ENCODE results near the gene CAMKMT. TPM values are rescaled to one million over a fixed set of nuclear protein-coding genes. Genes with fewer than 3 reads are reported as not detected.

CAMKMT gene
- total RNA-seq, 1 experiment from 2014 or later, result 12.5 TPM

GRCh38 chr2:44352510-44352909, 9.2 kb upstream of the CAMKMT start:
- H3K9me3 ChIP-seq (ENCODE audit: low read depth, low read length, poor library complexity, severe bottlenecking), result no peaks in the 10 kb centered on the region
- H3K27me3 ChIP-seq (replicated peaks; ENCODE audit: insufficient read depth, low read depth, low read length, poor library complexity), result no peaks in the 10 kb centered on the region
- H3K4me3 ChIP-seq (ENCODE audit: low read depth, low read length, poor library complexity, severe bottlenecking), result no peak overlapping the region
- no TSS peak for BruUV-seq (replicated peaks)
- H3K4me1 ChIP-seq (ENCODE audit: insufficient read depth, low read length, poor library complexity, severe bottlenecking), result no peaks in the 10 kb centered on the region
- POLR2A ChIA-PET (ENCODE audit: low non-redundant PET), result no interaction called here
- no peak for DNase-seq (ENCODE audit: low spot score)
- intact Hi-C loops (cut with micrococcal nuclease; ENCODE audit: unreplicated experiment), result no loop called here
- TF ChIP-seq EZH2 (IDR thresholded peaks at IDR 0.05; ENCODE audit: borderline replicate concordance, low read depth, low read length, poor library complexity, severe bottlenecking) (no peak), CTCF (conservative IDR thresholded peaks at IDR 0.05; ENCODE audit: low read depth, low read length) (no peak)
- CTCF ChIA-PET, result no interaction called here
- no peaks in the 10 kb centered on the region for H3K36me3 ChIP-seq (ENCODE audit: insufficient read depth, low read length, poor library complexity, severe bottlenecking)
- no peak overlapping the region for H3K27ac ChIP-seq (ENCODE audit: low read depth, low read length, poor library complexity, severe bottlenecking)

GRCh38 chr2:44354761-44355160, 7.0 kb upstream of the CAMKMT start:
- intact Hi-C loops (cut with micrococcal nuclease; ENCODE audit: unreplicated experiment), result no loop called here
- no peaks in the 10 kb centered on the region for H3K9me3 ChIP-seq (ENCODE audit: low read depth, low read length, poor library complexity, severe bottlenecking)
- H3K27ac ChIP-seq (ENCODE audit: low read depth, low read length, poor library complexity, severe bottlenecking), result no peak overlapping the region
- H3K27me3 ChIP-seq (replicated peaks; ENCODE audit: insufficient read depth, low read depth, low read length, poor library complexity), result no peaks in the 10 kb centered on the region
- no peaks in the 10 kb centered on the region for H3K36me3 ChIP-seq (ENCODE audit: insufficient read depth, low read length, poor library complexity, severe bottlenecking)
- TF ChIP-seq EZH2 (IDR thresholded peaks at IDR 0.05; ENCODE audit: borderline replicate concordance, low read depth, low read length, poor library complexity, severe bottlenecking) (no peak), CTCF (conservative IDR thresholded peaks at IDR 0.05; ENCODE audit: low read depth, low read length) (no peak)
- DNase-seq (ENCODE audit: low spot score), result no peak
- ChIA-PET CTCF (interaction anchor here (0.6 to 0.7 kb wide), 2 partner anchors 363 to 778 kb away, joined by 3 to 4 read pairs; no protein-coding TSS in a partner anchor), POLR2A (ENCODE audit: low non-redundant PET) (no interaction called here)
- H3K4me3 ChIP-seq (ENCODE audit: low read depth, low read length, poor library complexity, severe bottlenecking), result no peak overlapping the region
- peaks cover under 1% of the 10 kb centered on the region for H3K4me1 ChIP-seq (ENCODE audit: insufficient read depth, low read length, poor library complexity, severe bottlenecking)
- no TSS peak for BruUV-seq (replicated peaks)

- DNase-seq (ENCODE audit: low spot score), result no peak
These were observed 3.2 kb upstream of the CAMKMT start for GRCh38 chr2:44358503-44358902.

More at GRCh38 chr2:44358503-44358902, 3.2 kb upstream of the CAMKMT start:
- POLR2A ChIA-PET (ENCODE audit: low non-redundant PET), result no interaction called here
- Histone ChIP-seq H3K4me3 (ENCODE audit: low read depth, low read length, poor library complexity, severe bottlenecking) (no peak overlapping the region), H3K27me3 (replicated peaks; ENCODE audit: insufficient read depth, low read depth, low read length, poor library complexity) (no peaks in the 10 kb centered on the region), H3K36me3 (ENCODE audit: insufficient read depth, low read length, poor library complexity, severe bottlenecking) (no peaks in the 10 kb centered on the region), H3K27ac (ENCODE audit: low read depth, low read length, poor library complexity, severe bottlenecking) (no peak overlapping the region), H3K4me1 (ENCODE audit: insufficient read depth, low read length, poor library complexity, severe bottlenecking) (peaks cover 7% of the 10 kb centered on the region), H3K9me3 (ENCODE audit: low read depth, low read length, poor library complexity, severe bottlenecking) (no peaks in the 10 kb centered on the region)
- TF ChIP-seq CTCF (conservative IDR thresholded peaks at IDR 0.05; ENCODE audit: low read depth, low read length) (no peak), EZH2 (IDR thresholded peaks at IDR 0.05; ENCODE audit: borderline replicate concordance, low read depth, low read length, poor library complexity, severe bottlenecking) (no peak)
- no TSS peak for BruUV-seq (replicated peaks)
- intact Hi-C loops (cut with micrococcal nuclease; ENCODE audit: unreplicated experiment), result no loop called here
- CTCF ChIA-PET, result interaction anchor here (0.6 kb wide), 1 partner anchor 34 kb away, joined by 3 read pairs; no protein-coding TSS in a partner anchor
